Measurements from ENCODE around the gene ZFHX3. TPM values are rescaled to one million over a fixed set of nuclear protein-coding genes. Genes with fewer than 3 reads are reported as not detected.

Gene ZFHX3
- total RNA-seq, 2 donors from 2014 or later, result 0.79 to 2.2 TPM

DNA sequence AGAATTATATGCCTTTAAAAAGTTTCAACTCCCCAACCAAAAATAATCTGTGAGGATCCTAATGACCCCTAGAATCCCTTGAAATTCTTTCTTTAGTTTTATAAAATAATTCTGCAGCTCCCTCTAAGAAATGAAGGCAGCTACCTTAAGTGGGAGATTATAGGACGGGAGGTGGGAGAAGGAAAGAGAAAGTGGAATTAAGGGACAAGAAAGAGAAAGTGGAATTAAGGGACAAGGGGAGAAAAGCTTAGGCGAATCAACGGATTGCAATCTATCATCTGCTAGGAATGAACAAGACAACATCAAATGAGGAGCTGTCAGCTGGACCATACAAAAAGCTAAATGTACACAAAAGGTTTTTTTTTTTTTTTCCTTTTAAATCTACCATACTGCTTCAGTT is 262.0 kb downstream of the ZFHX3 start:
- H3K4me1 Mint-ChIP-seq, result peaks cover 21% of the 10 kb centered on the region
- 52 to 70% methylated on average over 3 of the region's 3 CpGs for WGBS, 2 experiments (ENCODE audit: insufficient coverage in 1 of 2, insufficient read length in 1 of 2)
- no peak for DNase-seq

DNA sequence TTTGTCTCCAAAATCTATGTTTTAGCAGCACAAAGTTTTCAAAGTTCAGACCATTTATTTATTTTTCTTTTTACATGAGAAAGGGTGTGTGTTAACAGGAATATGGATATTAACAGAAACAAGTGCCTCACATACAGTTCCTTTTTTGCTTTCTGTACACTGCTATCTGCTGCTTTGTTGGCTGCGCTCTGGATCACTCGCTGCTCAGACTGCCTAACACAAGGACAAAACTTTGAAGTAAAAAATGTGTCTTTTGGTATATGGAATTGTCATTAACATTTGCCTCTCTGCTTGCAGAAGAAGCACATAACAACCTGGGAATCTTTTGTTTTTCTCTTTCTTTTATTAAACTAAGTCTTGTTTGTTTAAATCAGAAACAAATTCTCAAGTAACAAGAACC is 262.8 kb downstream of the ZFHX3 start:
- 96% methylated on average over 2 of the region's 2 CpGs; no CpG with 5 or more reads in 1 of the 2 experiments for WGBS, 2 experiments (ENCODE audit: insufficient coverage in 1 of 2, insufficient read length in 1 of 2)
- H3K4me3 Mint-ChIP-seq, result no peak overlapping the region
- Histone ChIP-seq H3K27me3 (ENCODE audit: control insufficient read depth, insufficient read depth, low read length, poor library complexity, severe bottlenecking) (peaks cover 29% of the 10 kb centered on the region), H3K27ac (ENCODE audit: low read depth, low read length) (no peak overlapping the region), H3K4me1 (ENCODE audit: control insufficient read depth, insufficient read depth, low read length) (peaks cover 5% of the 10 kb centered on the region), H3K9me3 (ENCODE audit: control insufficient read depth, low read length) (no peaks in the 10 kb centered on the region), H3K4me3 (ENCODE audit: low read length) (no peak overlapping the region), H3K9ac (ENCODE audit: extremely low read depth, low read length, poor library complexity, severe bottlenecking) (no peak overlapping the region), H3K36me3 (ENCODE audit: control insufficient read depth, insufficient read depth, low read length) (no peaks in the 10 kb centered on the region)
- TF ChIP-seq, protein P1, sequence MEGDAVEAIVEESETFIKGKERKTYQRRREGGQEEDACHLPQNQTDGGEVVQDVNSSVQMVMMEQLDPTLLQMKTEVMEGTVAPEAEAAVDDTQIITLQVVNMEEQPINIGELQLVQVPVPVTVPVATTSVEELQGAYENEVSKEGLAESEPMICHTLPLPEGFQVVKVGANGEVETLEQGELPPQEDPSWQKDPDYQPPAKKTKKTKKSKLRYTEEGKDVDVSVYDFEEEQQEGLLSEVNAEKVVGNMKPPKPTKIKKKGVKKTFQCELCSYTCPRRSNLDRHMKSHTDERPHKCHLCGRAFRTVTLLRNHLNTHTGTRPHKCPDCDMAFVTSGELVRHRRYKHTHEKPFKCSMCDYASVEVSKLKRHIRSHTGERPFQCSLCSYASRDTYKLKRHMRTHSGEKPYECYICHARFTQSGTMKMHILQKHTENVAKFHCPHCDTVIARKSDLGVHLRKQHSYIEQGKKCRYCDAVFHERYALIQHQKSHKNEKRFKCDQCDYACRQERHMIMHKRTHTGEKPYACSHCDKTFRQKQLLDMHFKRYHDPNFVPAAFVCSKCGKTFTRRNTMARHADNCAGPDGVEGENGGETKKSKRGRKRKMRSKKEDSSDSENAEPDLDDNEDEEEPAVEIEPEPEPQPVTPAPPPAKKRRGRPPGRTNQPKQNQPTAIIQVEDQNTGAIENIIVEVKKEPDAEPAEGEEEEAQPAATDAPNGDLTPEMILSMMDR (conservative IDR thresholded peaks at IDR 0.05), result no peak
- H3K9me3 Mint-ChIP-seq, result no peaks in the 10 kb centered on the region
- peaks cover 26% of the 10 kb centered on the region for H3K27me3 Mint-ChIP-seq (ENCODE audit: insufficient read depth)
- peaks cover 21% of the 10 kb centered on the region for H3K4me1 Mint-ChIP-seq
- no peak overlapping the region for H3K27ac Mint-ChIP-seq
- no peak for DNase-seq
- H3K36me3 Mint-ChIP-seq (ENCODE audit: low read depth), result peaks cover 3% of the 10 kb centered on the region

More for the DNA sequence above, 262.0 kb downstream of the ZFHX3 start:
- Histone ChIP-seq H3K9ac (ENCODE audit: extremely low read depth, low read length, poor library complexity, severe bottlenecking) (no peak overlapping the region), H3K9me3 (ENCODE audit: control insufficient read depth, low read length) (no peaks in the 10 kb centered on the region), H3K27ac (ENCODE audit: low read depth, low read length) (no peak overlapping the region), H3K4me1 (ENCODE audit: control insufficient read depth, insufficient read depth, low read length) (peaks cover 5% of the 10 kb centered on the region), H3K36me3 (ENCODE audit: control insufficient read depth, insufficient read depth, low read length) (no peaks in the 10 kb centered on the region), H3K4me3 (ENCODE audit: low read length) (no peak overlapping the region), H3K27me3 (ENCODE audit: control insufficient read depth, insufficient read depth, low read length, poor library complexity, severe bottlenecking) (peaks cover 29% of the 10 kb centered on the region)
- H3K36me3 Mint-ChIP-seq (ENCODE audit: low read depth), result peaks cover 3% of the 10 kb centered on the region
- no peaks in the 10 kb centered on the region for H3K9me3 Mint-ChIP-seq
- peaks cover 26% of the 10 kb centered on the region for H3K27me3 Mint-ChIP-seq (ENCODE audit: insufficient read depth)
- no peak overlapping the region for H3K4me3 Mint-ChIP-seq
- TF ChIP-seq, protein P1 (conservative IDR thresholded peaks at IDR 0.05), result no peak
- H3K27ac Mint-ChIP-seq, result no peak overlapping the region

DNA sequence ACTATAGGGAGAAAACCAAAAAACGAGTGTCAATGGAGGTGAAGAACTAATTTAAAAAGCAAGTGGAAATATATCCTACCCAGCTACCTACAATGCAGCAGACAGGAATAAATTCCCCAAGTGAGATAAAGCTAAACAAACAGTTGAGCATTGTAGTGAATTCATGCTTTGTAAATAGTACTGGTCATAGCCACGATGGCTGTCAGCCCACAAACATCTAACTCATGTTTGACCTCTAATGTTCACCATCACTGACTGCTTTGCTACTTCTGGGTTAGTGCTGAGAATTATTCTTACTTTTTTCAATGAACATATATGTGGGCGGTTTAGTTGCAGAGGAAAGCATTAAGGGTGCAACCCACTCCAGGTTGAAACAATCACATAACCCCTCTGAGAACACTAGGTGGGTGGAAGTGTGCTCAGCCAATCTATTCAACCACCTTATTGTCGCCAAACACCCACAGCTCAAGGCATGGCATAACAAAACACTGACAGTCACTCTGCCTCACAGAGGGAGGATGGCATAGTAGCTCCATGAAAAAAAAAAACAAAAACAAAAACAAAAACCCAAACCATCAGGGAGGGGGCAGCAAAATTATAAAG is 264.1 kb downstream of the ZFHX3 start:
- Histone ChIP-seq H3K4me3 (ENCODE audit: low read length) (no peak overlapping the region), H3K27ac (ENCODE audit: low read depth, low read length) (no peak overlapping the region), H3K9ac (ENCODE audit: extremely low read depth, low read length, poor library complexity, severe bottlenecking) (no peak overlapping the region), H3K9me3 (ENCODE audit: control insufficient read depth, low read length) (no peaks in the 10 kb centered on the region), H3K27me3 (ENCODE audit: control insufficient read depth, insufficient read depth, low read length, poor library complexity, severe bottlenecking) (peaks cover 21% of the 10 kb centered on the region), H3K4me1 (ENCODE audit: control insufficient read depth, insufficient read depth, low read length) (peaks cover 5% of the 10 kb centered on the region), H3K36me3 (ENCODE audit: control insufficient read depth, insufficient read depth, low read length) (no peaks in the 10 kb centered on the region)
- no peak overlapping the region for H3K27ac Mint-ChIP-seq
- H3K9me3 Mint-ChIP-seq, result no peaks in the 10 kb centered on the region
- peaks cover 21% of the 10 kb centered on the region for H3K4me1 Mint-ChIP-seq
- 80 to 87% methylated on average over 2 to 3 of the region's 4 CpGs for WGBS, 2 experiments (ENCODE audit: insufficient coverage in 1 of 2, insufficient read length in 1 of 2)
- TF ChIP-seq, protein P1 (conservative IDR thresholded peaks at IDR 0.05), result no peak
- no peak for DNase-seq
- H3K4me3 Mint-ChIP-seq, result no peak overlapping the region
- H3K27me3 Mint-ChIP-seq (ENCODE audit: insufficient read depth), result peaks cover 22% of the 10 kb centered on the region
- peaks cover 3% of the 10 kb centered on the region for H3K36me3 Mint-ChIP-seq (ENCODE audit: low read depth)
